Ishikawa (cell line): Measurements from ENCODE around the gene TEAD1.

Experiments used
- CEBPB ChIP-seq: IDR thresholded peaks from 2 replicates; pipeline ENCODE4 v1.6.1; 2012
- CREB1 ChIP-seq: IDR thresholded peaks from 2 replicates; pipeline ENCODE4 v1.6.1; 2012; ENCODE audit warnings: low read depth
- EGR1 ChIP-seq: IDR thresholded peaks from 2 replicates; pipeline ENCODE4 v1.6.1; 2012
- EP300 ChIP-seq: IDR thresholded peaks from 2 replicates; pipeline ENCODE4 v1.6.1; 2012; ENCODE audit warnings: borderline replicate concordance
- FOXM1 ChIP-seq: IDR thresholded peaks from 2 replicates; pipeline ENCODE4 v1.6.1; 2012; ENCODE audit warnings: low read depth, borderline replicate concordance
- NFIC ChIP-seq: IDR thresholded peaks from 2 replicates; pipeline ENCODE4 v1.6.1; 2012
- RAD21 ChIP-seq: IDR thresholded peaks from 2 replicates; pipeline ENCODE4 v1.6.1; 2012; ENCODE audit warnings: low read depth
- REST ChIP-seq: IDR thresholded peaks from 2 replicates; pipeline ENCODE4 v1.6.1; 2012; ENCODE audit warnings: low read depth, mild to moderate bottlenecking
- TAF1 ChIP-seq: IDR thresholded peaks from 2 replicates; pipeline ENCODE4 v1.6.1; 2012; ENCODE audit warnings: low read depth, mild to moderate bottlenecking
- TCF12 ChIP-seq: IDR thresholded peaks from 2 replicates; pipeline ENCODE4 v1.6.1; 2012; ENCODE audit warnings: low read depth
- TEAD4 ChIP-seq: IDR thresholded peaks from 2 replicates; pipeline ENCODE4 v1.6.1; 2012
- ZBTB7A ChIP-seq: IDR thresholded peaks from 2 replicates; pipeline ENCODE4 v1.6.1; 2012; ENCODE audit warnings: low read depth
- TF ChIP-seq, protein P1 (sequence below): IDR thresholded peaks from 2 replicates; pipeline ENCODE4 v1.6.1; 2012
- TF ChIP-seq, protein P2 (sequence below): IDR thresholded peaks from 2 replicates; pipeline ENCODE4 v1.6.1; 2012

DNA sequence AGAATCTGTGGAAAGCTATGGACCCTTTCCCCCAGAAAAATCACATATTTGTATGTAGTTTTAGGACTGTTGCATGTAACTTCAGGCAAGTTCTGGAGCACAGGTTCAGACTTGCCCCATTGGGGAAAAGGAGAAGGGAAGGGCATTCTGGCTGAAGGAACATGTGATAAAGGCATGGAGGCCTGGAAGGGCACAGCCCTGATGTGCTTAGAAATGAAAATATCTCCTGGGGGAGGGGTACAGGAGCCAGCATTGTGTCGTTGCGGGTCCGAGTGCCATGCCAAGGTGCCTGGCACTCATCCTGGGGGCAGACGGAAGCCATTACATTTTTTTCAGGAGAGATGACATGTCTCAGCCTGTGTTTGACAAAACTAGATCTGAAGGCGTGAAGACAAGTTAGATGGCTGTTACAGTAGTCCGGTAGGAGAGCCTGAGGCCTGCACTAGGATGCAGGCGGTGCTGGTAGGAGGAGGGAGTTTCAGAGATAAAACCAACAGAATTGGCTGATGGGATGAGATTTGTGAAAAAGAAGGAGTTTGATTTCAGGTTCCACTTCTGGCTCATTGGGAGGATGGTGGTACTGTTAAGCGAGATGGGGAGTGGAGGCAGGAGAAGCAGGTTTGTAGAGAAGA, 96.9 kb downstream of the TEAD1 start:
- TF ChIP-seq EP300 (no peak), RAD21 (no peak), CREB1 (no peak), ZBTB7A (no peak), CEBPB (no peak), REST (no peak), EGR1 (no peak), TAF1 (no peak), TCF12 (no peak), NFIC (no peak), TEAD4 (no peak), FOXM1 (no peak)
- TF ChIP-seq, protein P1, sequence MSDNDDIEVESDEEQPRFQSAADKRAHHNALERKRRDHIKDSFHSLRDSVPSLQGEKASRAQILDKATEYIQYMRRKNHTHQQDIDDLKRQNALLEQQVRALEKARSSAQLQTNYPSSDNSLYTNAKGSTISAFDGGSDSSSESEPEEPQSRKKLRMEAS: no peak
- TF ChIP-seq, protein P2, sequence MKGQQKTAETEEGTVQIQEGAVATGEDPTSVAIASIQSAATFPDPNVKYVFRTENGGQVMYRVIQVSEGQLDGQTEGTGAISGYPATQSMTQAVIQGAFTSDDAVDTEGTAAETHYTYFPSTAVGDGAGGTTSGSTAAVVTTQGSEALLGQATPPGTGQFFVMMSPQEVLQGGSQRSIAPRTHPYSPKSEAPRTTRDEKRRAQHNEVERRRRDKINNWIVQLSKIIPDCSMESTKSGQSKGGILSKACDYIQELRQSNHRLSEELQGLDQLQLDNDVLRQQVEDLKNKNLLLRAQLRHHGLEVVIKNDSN: no peak
